Right atrium auricular region (tissue), 2 donors: ENCODE measurements around the gene ENKUR. TPM values are rescaled to one million over a fixed set of nuclear protein-coding genes. Genes with fewer than 3 reads are reported as not detected.

Experiments used
- DNase-seq: peaks from one replicate; pipeline ENCODE4 v3.0.0-alpha.2; 2019; ENCODE audit warnings: low spot score
- H3K27ac ChIP-seq, 2 donors: fragments of 200-600 bp; sonication (generic); 1 replicate in 1 of 2; 2 replicates in 1 of 2; pipeline ENCODE4 v1.5.1; 2016 to 2019
- H3K27me3 ChIP-seq, 2 donors: fragments of 200-600 bp; sonication (generic); one replicate each; pipeline versions ENCODE4 v1.5.1 to v1.6.0; 2017 to 2019
- H3K36me3 ChIP-seq: fragments of 200-600 bp; sonication (generic); one replicate; pipeline ENCODE4 v1.5.1; 2016
- H3K4me1 ChIP-seq, 2 donors: fragments of 200-600 bp; sonication (generic); one replicate each; pipeline versions ENCODE4 v1.5.1 to v1.6.0; 2017 to 2019
- H3K4me3 ChIP-seq, 2 donors: fragments of 200-600 bp; sonication (generic); 1 replicate in 1 of 2; 2 replicates in 1 of 2; pipeline ENCODE4 v1.5.1; 2017 to 2019; ENCODE audit warnings: mild to moderate bottlenecking in 1 of 2, moderate library complexity in 1 of 2
- H3K9me3 ChIP-seq, 2 donors: fragments of 200-600 bp; sonication (generic); one replicate each; pipeline ENCODE4 v1.5.1; 2019
- total RNA-seq, 2 donors: library from RNA; depleted of rRNA; stranded (reverse); fragments of >200 nt; gene quantifications; one replicate each; pipeline ENCODE4 v1.1.0, GENCODE V29; 2016
- TF ChIP-seq, protein P1 (sequence below), 2 donors: fragments of 200-600 bp; sonication (generic); IDR thresholded peaks; one replicate each; pipeline ENCODE4 v1.5.1; 2019; ENCODE audit warnings: antibody characterized with exemption in 2 of 2

ENKUR gene
- total RNA-seq, 2 donors from 2014 or later = not detected

DNA sequence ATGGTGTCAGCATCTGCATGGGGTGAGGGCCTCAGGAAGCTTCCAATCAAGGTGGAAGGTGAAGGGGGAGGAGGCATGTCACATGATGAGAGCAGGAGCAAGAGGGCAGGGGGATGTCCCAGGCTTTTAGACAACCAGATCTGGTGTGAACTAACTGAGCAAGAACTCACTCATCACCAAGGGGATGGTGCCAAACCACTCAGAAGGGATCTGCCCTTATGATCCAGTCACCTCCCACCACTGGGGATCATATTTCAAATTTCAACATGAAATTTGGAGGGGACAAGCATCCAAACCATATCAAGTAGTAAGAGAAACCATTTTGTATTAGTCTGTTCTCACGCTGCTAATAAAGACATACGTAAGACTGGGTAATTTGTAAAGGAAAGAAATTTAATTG is 34.0 kb upstream of the ENKUR start:
- no peaks in the 10 kb centered on the region for H3K27me3 ChIP-seq

DNA sequence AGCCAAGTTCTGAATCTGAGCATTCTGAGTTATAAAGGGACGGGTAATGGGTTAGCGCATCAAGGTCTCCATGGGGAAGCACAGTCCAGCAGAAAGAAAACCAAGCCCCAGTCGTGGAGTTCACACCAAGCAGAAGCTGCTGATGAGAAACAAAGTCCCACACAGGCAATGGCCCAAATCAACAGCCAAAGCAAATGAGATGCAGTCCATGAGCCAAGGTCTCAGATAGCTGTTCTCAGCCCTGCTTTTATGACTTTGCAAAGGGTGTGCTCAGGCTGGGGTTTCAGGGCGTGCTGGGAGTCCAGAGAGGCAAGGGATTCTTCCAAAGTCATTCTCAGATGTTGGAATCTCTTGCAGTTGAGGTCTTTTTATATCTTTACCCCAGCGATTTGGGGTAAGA is 32.5 kb upstream of the ENKUR start:
- H3K27ac ChIP-seq = no peak overlapping the region
- TF ChIP-seq, protein P1, sequence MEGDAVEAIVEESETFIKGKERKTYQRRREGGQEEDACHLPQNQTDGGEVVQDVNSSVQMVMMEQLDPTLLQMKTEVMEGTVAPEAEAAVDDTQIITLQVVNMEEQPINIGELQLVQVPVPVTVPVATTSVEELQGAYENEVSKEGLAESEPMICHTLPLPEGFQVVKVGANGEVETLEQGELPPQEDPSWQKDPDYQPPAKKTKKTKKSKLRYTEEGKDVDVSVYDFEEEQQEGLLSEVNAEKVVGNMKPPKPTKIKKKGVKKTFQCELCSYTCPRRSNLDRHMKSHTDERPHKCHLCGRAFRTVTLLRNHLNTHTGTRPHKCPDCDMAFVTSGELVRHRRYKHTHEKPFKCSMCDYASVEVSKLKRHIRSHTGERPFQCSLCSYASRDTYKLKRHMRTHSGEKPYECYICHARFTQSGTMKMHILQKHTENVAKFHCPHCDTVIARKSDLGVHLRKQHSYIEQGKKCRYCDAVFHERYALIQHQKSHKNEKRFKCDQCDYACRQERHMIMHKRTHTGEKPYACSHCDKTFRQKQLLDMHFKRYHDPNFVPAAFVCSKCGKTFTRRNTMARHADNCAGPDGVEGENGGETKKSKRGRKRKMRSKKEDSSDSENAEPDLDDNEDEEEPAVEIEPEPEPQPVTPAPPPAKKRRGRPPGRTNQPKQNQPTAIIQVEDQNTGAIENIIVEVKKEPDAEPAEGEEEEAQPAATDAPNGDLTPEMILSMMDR (IDR thresholded peaks at IDR 0.05) = no peak
- H3K36me3 ChIP-seq = no peaks in the 10 kb centered on the region
- H3K4me3 ChIP-seq = no peak overlapping the region
- no peak for DNase-seq
- H3K27me3 ChIP-seq = no peaks in the 10 kb centered on the region
- no peaks in the 10 kb centered on the region for H3K4me1 ChIP-seq
- no peaks in the 10 kb centered on the region for H3K9me3 ChIP-seq

More for the DNA sequence above, 34.0 kb upstream of the ENKUR start:
- H3K4me1 ChIP-seq = no peaks in the 10 kb centered on the region
- no peaks in the 10 kb centered on the region for H3K9me3 ChIP-seq
- H3K36me3 ChIP-seq = no peaks in the 10 kb centered on the region
- no peak for DNase-seq
- TF ChIP-seq, protein P1 (IDR thresholded peaks at IDR 0.05) = no peak
- H3K4me3 ChIP-seq = no peak overlapping the region
- H3K27ac ChIP-seq = no peak overlapping the region

DNA sequence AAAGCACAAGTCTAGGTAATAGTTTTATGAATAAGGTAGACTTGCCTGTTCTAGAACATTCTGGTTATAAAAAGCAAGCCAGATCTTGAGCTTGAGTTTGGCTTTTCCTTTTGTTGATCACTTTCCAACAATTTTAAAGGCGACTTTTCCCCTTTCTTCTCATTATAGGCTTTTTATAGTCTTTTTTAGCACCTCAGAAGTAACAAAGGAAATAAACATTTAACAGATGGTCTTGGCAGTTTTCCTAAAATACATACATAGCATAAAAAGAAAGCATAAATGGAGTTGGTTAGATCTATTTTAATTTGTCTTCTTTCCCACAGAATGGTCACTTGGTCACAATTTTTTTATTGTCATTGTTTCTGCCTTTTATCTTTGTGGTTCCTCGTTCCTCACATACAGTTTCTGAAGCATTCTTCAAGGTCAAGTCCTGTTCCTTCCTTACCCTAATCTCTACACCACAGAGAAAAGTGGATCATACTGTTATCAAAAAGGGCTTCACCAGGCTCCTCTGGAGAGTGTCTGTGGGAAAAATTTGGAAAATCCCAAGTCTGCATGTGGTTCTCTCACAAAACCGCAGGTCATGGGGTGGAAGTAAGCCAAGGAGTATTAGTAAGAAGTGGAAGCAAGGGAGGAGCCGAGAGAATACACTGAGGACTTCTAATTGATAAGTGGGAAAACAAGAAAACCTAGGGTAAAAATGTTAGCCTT is 31.8 kb upstream of the ENKUR start:
- H3K4me3 ChIP-seq = no peak overlapping the region
- DNase-seq = no peak
- no peaks in the 10 kb centered on the region for H3K36me3 ChIP-seq
- peak overlapping the region in 1 of 2 donors; percentile 43 for H3K27ac ChIP-seq
- TF ChIP-seq, protein P1 (IDR thresholded peaks at IDR 0.05) = no peak
- H3K9me3 ChIP-seq = no peaks in the 10 kb centered on the region
- H3K4me1 ChIP-seq = no peaks in the 10 kb centered on the region
- H3K27me3 ChIP-seq = no peaks in the 10 kb centered on the region

DNA sequence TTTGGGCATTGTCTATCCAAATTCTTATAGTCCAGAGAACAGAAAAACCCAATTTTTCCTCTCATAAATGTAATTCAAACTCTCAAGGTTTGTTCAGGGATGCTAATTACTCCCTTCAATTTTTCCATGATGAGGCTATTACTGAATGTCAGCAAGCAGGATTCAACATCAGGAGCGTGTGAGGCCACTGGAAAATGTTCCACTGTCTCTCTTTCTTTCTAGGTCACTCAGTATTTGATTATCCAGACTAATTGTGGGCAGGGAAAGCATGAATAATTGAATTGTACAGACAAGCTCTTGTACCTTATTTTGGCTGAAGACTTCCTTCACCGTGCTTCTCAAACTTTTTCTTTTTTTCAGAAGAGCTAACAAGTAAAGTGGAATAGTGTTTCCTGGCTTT is 31.1 kb upstream of the ENKUR start:
- Histone ChIP-seq H3K4me1 (no peaks in the 10 kb centered on the region), H3K27ac (peak overlapping the region in 1 of 2 donors; percentile 43), H3K27me3 (no peaks in the 10 kb centered on the region), H3K4me3 (no peak overlapping the region), H3K36me3 (no peaks in the 10 kb centered on the region), H3K9me3 (no peaks in the 10 kb centered on the region)
- DNase-seq = no peak
- TF ChIP-seq, protein P1 (IDR thresholded peaks at IDR 0.05) = no peak

DNA sequence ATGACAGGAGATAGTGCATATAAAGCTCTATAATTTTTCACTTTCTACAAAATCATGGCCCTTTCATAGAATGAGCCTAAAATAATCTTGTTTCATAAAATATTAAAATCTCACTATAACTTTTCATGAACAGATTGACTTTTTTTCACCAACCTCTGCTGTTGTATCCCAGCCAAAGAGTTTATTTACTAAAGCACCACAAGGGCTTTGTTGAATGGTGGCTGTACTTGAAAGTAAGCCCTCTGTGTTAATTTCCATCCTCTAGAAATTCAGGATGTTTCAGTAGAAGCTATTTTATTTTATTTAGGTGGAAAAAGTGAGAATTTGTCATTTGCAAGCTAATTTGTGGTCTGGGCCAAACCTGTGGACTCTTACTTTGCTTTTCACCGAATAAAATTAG is 30.7 kb upstream of the ENKUR start:
- DNase-seq = no peak
- Histone ChIP-seq H3K36me3 (no peaks in the 10 kb centered on the region), H3K27me3 (no peaks in the 10 kb centered on the region), H3K4me3 (no peak overlapping the region), H3K27ac (no peak overlapping the region), H3K9me3 (no peaks in the 10 kb centered on the region), H3K4me1 (no peaks in the 10 kb centered on the region)
- TF ChIP-seq, protein P1 (IDR thresholded peaks at IDR 0.05) = no peak

DNA sequence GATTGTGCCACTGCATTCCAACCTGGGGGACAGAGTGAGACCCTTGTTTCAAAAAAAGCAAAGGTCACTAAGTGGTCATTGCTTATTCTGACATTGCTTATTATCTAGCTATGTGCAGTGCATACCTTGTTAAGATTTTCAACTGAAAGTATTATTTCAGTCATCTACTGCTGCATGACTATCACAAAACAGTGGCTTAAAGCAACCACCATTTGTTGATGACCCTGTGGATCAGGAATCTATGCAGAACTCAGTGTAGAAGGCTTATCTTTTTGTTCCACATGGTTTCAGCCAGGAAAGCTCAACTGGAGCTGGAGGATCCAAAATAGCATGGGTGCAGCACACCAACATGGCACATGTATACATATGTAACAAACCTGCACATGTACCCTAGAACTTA is 23.6 kb upstream of the ENKUR start:
- Histone ChIP-seq H3K4me3 (no peak overlapping the region), H3K27me3 (no peaks in the 10 kb centered on the region), H3K4me1 (no peaks in the 10 kb centered on the region), H3K9me3 (no peaks in the 10 kb centered on the region), H3K36me3 (no peaks in the 10 kb centered on the region), H3K27ac (no peak overlapping the region)
- TF ChIP-seq, protein P1 (IDR thresholded peaks at IDR 0.05) = no peak
- no peak for DNase-seq
